GM12878 (cell line): ENCODE results near the gene HLA-DRB1. TPM values are rescaled to one million over a fixed set of nuclear protein-coding genes. Genes with fewer than 3 reads are reported as not detected.
A peak's percentile ranks its signal among the peaks of the same experiment; 100 is the strongest.

Experiments
- ATAC-seq: fragments of 200-7000 bp; cut with Tn5 transposase; 3 replicates; pipeline ENCODE4 v1.9.1; 2020; ENCODE audit warnings: mild to moderate bottlenecking, moderate library complexity
- BruUV-seq: library from RNA; stranded (reverse); fragments of 400-500 nt; replicated peaks from 2 replicates; lab custom pipeline; 2021; lab: Mats Ljungman, UMichigan
- CTCF ChIA-PET: fragments of 300-600 bp; sonication (Branson Sonifier 250); formaldehyde crosslinking; extraction: SDS; loops from one replicate; lab custom pipeline; 2021; ENCODE audit warnings: inconsistent platforms; lab: Yijun Ruan, JAX
- POLR2A ChIA-PET: fragments of 350-600 bp; formaldehyde crosslinking; extraction: SDS; loops from one replicate; lab custom pipeline; 2021; ENCODE audit warnings: inconsistent platforms; lab: Charles Lee
- RAD21 ChIA-PET: fragments of 300-600 bp; sonication (Branson Sonifier 250); formaldehyde crosslinking; loops from one replicate; lab custom pipeline; 2023; ENCODE audit warnings: antibody characterized with exemption; ENCODE audit not compliant: unreplicated experiment; lab: Charles Lee
- SMC1A ChIA-PET: fragments of 300-600 bp; sonication (Branson Sonifier 250); formaldehyde crosslinking; loops from one replicate; lab custom pipeline; 2023; ENCODE audit not compliant: unreplicated experiment, uncharacterized antibody; lab: Charles Lee
- DNase-seq: peaks from one replicate; pipeline ENCODE4 v3.0.0-alpha.2; 2011; ENCODE audit warnings: low read depth, low spot score
- FAIRE-seq: peaks from 3 replicates; lab custom pipeline; 2011; peaks lifted over from hg19 to GRCh38; lab: Jason Lieb, UNC
- H2AFZ ChIP-seq: 2 replicates; pipeline ENCODE4 v1.6.0; 2011; ENCODE audit warnings: low read depth, low read length, control low read depth; ENCODE audit not compliant: control insufficient read depth
- H3K27ac ChIP-seq: 2 replicates; pipeline ENCODE4 v1.5.1; 2011; ENCODE audit warnings: control low read depth; ENCODE audit not compliant: control insufficient read depth, insufficient read depth
- H3K27me3 ChIP-seq, 2 experiments: replicated peaks in 1 of 2; 2 replicates each; pipeline versions ENCODE4 v1.6.0 to v1.6.1; 2011; ENCODE audit warnings: low read length in 1 of 2; ENCODE audit not compliant: control insufficient read depth in 2 of 2, insufficient read depth in 2 of 2
- H3K36me3 ChIP-seq, 2 experiments: 2 replicates each; pipeline ENCODE4 v1.5.1; 2011; ENCODE audit warnings: low read length in 1 of 2; ENCODE audit not compliant: control insufficient read depth in 2 of 2, insufficient read depth in 2 of 2
- H3K4me1 ChIP-seq: 2 replicates; pipeline ENCODE4 v1.6.1; 2011; ENCODE audit warnings: mild to moderate bottlenecking, low read length, moderate library complexity, mixed read lengths; ENCODE audit not compliant: control insufficient read depth, insufficient read depth
- H3K4me2 ChIP-seq: 2 replicates; pipeline ENCODE4 v1.6.0; 2011; ENCODE audit warnings: control low read depth; ENCODE audit not compliant: control insufficient read depth, insufficient read depth
- H3K4me3 ChIP-seq: fragments of 200-600 bp; sonication (generic); 2 replicates; pipeline ENCODE4 v1.5.1; 2016
- H3K79me2 ChIP-seq: 2 replicates; pipeline ENCODE4 v1.6.0; 2011; ENCODE audit warnings: low read length; ENCODE audit not compliant: control insufficient read depth, insufficient read depth
- H3K9ac ChIP-seq: 2 replicates; pipeline ENCODE4 v1.8.0; 2011; ENCODE audit warnings: low read length, control low read depth, mixed read lengths; ENCODE audit not compliant: control insufficient read depth, insufficient read depth
- H3K9me3 ChIP-seq: replicated peaks from 3 replicates; pipeline ENCODE4 v1.5.1; 2011; ENCODE audit warnings: mild to moderate bottlenecking, low read length; ENCODE audit not compliant: control insufficient read depth, insufficient read depth
- H4K20me1 ChIP-seq: 2 replicates; pipeline ENCODE4 v1.6.0; 2011; ENCODE audit not compliant: control insufficient read depth, insufficient read depth
- CBFB ChIP-seq: IDR thresholded peaks from 2 replicates; pipeline ENCODE4 v1.6.1; 2016; ENCODE audit warnings: antibody characterized with exemption, low read depth
- CREB1 ChIP-seq: IDR thresholded peaks from 2 replicates; pipeline ENCODE4 v1.6.1; 2012; ENCODE audit warnings: low read depth, mild to moderate bottlenecking, inconsistent platforms
- MYC ChIP-seq: IDR thresholded peaks from 2 replicates; pipeline ENCODE4 v1.6.1; 2011; ENCODE audit warnings: mild to moderate bottlenecking, low read length, moderate library complexity, inconsistent platforms; ENCODE audit not compliant: insufficient read depth, insufficient replicate concordance, insufficient read length, severe bottlenecking
- NFYB ChIP-seq: IDR thresholded peaks from 2 replicates; pipeline ENCODE4 v1.6.1; 2011; ENCODE audit warnings: low read depth, mild to moderate bottlenecking, low read length, improper control_type of control experiment, moderate library complexity; ENCODE audit not compliant: insufficient read depth
- POU2F2 ChIP-seq: IDR thresholded peaks from 3 replicates; pipeline ENCODE4 v1.6.1; 2011; ENCODE audit warnings: low read depth, mild to moderate bottlenecking, low read length, borderline replicate concordance
- SMAD1 ChIP-seq: fragments of 450-650 bp; IDR thresholded peaks from 2 replicates; pipeline ENCODE4 v1.6.1; 2018; ENCODE audit warnings: mild to moderate bottlenecking, low read depth; ENCODE audit not compliant: partially characterized antibody
- SREBF2 ChIP-seq: IDR thresholded peaks from 2 replicates; pipeline ENCODE4 v1.6.1; 2012; ENCODE audit warnings: mild to moderate bottlenecking, low read length
- SUPT20H ChIP-seq: IDR thresholded peaks from 2 replicates; pipeline ENCODE4 v1.6.1; 2011; ENCODE audit warnings: low read depth, mild to moderate bottlenecking, low read length, moderate library complexity, borderline replicate concordance; ENCODE audit not compliant: control insufficient read depth
- TAF1 ChIP-seq: IDR thresholded peaks from 2 replicates; pipeline ENCODE4 v1.6.1; 2011; ENCODE audit warnings: mild to moderate bottlenecking, low read depth, low read length, borderline replicate concordance
- TCF3 ChIP-seq: IDR thresholded peaks from 2 replicates; pipeline ENCODE4 v1.6.1; 2012; ENCODE audit warnings: low read depth, mild to moderate bottlenecking, low read length, borderline replicate concordance; ENCODE audit not compliant: insufficient read depth
- WGBS: methylation state at CpG from one replicate; pipeline ENCODE4 v1.1.6; 2016; ENCODE audit warnings: low lambda C conversion rate; ENCODE audit not compliant: insufficient replicate concordance, insufficient coverage; ENCODE audit errors: missing lambda C conversion rate; 5-methylcytosine and 5-hydroxymethylcytosine counted together
- in situ Hi-C: fragments of 300-500 bp; cut with MboI; formaldehyde crosslinking; loops from 9 replicates; pipeline ENCODE4 v1.14.3; 2018; ENCODE audit warnings: mixed read lengths
- intact Hi-C: fragments of 100-400 bp; cut with micrococcal nuclease; formaldehyde crosslinking; loops from one replicate; pipeline ENCODE4 v1.14.2; 2022; ENCODE audit not compliant: unreplicated experiment
- polyA plus RNA-seq, 11 experiments: library from polyadenylated mRNA; depleted of rRNA in 4 of 11; unstranded in 6 of 11; stranded (reverse) in 5 of 11; fragments of >200 nt; fragmentation: Nextera tagmentation in 4 of 11; fragmentation: Illumina TruSeq in 1 of 11; extraction: Ambion mirVana in 4 of 11; extraction: Trizol in 1 of 11; gene quantifications; 1 replicate in 1 of 11; 2 replicates in 10 of 11; pipeline versions ENCODE4 v1.2.1 to v1.2.3, GENCODE V29; 2011 to 2016; ENCODE audit warnings: inconsistent platforms in 2 of 11, missing spikeins in 2 of 11, low read depth in 1 of 11
- total RNA-seq, 4 experiments: library from RNA; depleted of rRNA in 3 of 4; stranded (reverse); fragments of >200 nt in 3 of 4; fragmentation: Illumina TruSeq in 1 of 4; extraction: Trizol in 1 of 4; gene quantifications; 2 replicates each; pipeline versions ENCODE4 v1.2.1 to v1.2.3, GENCODE V29; 2013 to 2021
- TF ChIP-seq, protein P1 (sequence below): IDR thresholded peaks from 2 replicates; pipeline ENCODE4 v1.6.1; 2012; ENCODE audit warnings: mild to moderate bottlenecking, low read depth, low read length
- TF ChIP-seq, protein P2 (sequence below): fragments of 450-650 bp; IDR thresholded peaks from 2 replicates; pipeline ENCODE4 v1.6.1; 2017; ENCODE audit warnings: antibody characterized with exemption, mild to moderate bottlenecking, moderate library complexity
- TF ChIP-seq, protein P3 (sequence below): fragments of 450-650 bp; IDR thresholded peaks from 2 replicates; pipeline ENCODE4 v1.6.1; 2016; ENCODE audit warnings: mild to moderate bottlenecking

The HLA-DRB1 gene
- total and polyA plus RNA-seq, 10 of the 15 experiments (the other 5 are each of a cell fraction or from before 2014, with no cell fraction given): 312 to 1,082 (median 604) TPM

DNA sequence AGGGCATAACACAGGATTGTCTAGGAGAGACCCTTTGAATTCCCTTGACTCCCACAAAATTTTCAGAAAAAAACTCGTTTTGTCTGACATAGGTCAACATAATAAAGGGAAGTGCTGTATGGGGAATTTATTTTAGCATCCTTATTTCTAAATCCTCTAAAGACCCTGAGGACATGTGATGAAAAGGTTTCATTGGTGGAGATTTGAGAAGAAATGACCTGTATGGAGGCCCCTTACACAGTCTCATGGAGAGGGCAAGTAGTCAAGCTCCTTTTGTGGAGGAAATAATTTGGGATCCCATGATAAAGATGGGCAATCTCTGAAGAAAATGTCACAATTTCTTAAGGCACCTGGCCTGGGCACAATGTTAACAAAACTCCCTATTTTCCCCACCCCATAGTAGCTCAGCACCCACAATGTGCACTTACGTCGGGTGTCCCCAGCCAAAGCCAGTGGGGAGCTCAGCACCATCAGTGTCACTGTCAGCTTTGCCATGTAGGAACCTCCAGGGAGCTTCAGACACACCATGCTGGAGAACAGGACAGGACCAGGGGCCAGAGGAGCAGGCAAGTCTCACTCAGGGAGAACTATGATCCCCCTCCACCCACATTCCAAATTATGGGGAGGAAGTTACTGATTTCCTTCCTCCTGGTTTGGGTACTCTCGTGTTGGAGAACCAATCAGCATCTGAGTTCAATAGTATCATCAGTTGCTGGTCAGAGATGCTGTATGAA lies 59.8 kb downstream of the HLA-DRB1 start, which contains the start of gene HLA-DRB5:
Gene HLA-DRB5 (minus strand): TSS at position 591 of the 734 bp plus-strand sequence. CDS start 63 bp downstream, at position 528.
- intact Hi-C loops (loop anchor here (2.0 kb wide), 1 partner anchor 41 kb away; no protein-coding TSS in a partner anchor), in situ Hi-C loops (loop anchor here (5.0 to 10.0 kb wide), 2 partner anchors 55 to 57 kb away; partner anchors contain the start of gene HLA-DRB1)
- ChIA-PET RAD21 (interaction anchor here (0.6 to 1.1 kb wide), 3 partner anchors 46 to 91 kb away, joined by 3 to 5 read pairs (median 4); partner anchors contain the start of gene HLA-DRA), SMC1A (no interaction called here), CTCF (no interaction called here), POLR2A (interaction anchor here (0.8 to 1.1 kb wide), 5 partner anchors 41 to 59 kb away, joined by 3 to 6 read pairs (median 5); no protein-coding TSS in a partner anchor)
- no peaks in the 10 kb centered on the region for H3K36me3 ChIP-seq
- H2AFZ ChIP-seq: no peak within 1 kb of the TSS; the same call in 1 of the 2 replicates
- FAIRE-seq (peak; percentile 81), ATAC-seq (peak; percentile 90), DNase-seq (peak; percentile 58)
- H3K4me3 ChIP-seq: peak within 1 kb of the TSS; percentile 58; the same call in 1 of the 2 replicates
- peaks cover 10% of the 10 kb centered on the region for H3K79me2 ChIP-seq
- H3K9ac ChIP-seq: peak within 1 kb of the TSS; percentile 79
- 0% methylated on average over 3 of the region's 4 CpGs for WGBS
- H3K4me2 ChIP-seq: peak within 1 kb of the TSS; percentile 21; the same call in 1 of the 2 replicates
- H3K27ac ChIP-seq: peak within 1 kb of the TSS; percentile 92
- H3K4me1 ChIP-seq: no peaks in the 10 kb centered on the region
- BruUV-seq: TSS peak; percentile 100
- H3K27me3 ChIP-seq: no peaks in the 10 kb centered on the region
- H3K9me3 ChIP-seq: no peaks in the 10 kb centered on the region
- H4K20me1 ChIP-seq: no peaks in the 10 kb centered on the region
- no peak for TF ChIP-seq SUPT20H
- TF ChIP-seq SMAD1: no peak
- TF ChIP-seq CREB1: peak; percentile 65
- no peak for TF ChIP-seq NFYB
- TF ChIP-seq TAF1: peak; percentile 76
- TF ChIP-seq, protein P1, sequence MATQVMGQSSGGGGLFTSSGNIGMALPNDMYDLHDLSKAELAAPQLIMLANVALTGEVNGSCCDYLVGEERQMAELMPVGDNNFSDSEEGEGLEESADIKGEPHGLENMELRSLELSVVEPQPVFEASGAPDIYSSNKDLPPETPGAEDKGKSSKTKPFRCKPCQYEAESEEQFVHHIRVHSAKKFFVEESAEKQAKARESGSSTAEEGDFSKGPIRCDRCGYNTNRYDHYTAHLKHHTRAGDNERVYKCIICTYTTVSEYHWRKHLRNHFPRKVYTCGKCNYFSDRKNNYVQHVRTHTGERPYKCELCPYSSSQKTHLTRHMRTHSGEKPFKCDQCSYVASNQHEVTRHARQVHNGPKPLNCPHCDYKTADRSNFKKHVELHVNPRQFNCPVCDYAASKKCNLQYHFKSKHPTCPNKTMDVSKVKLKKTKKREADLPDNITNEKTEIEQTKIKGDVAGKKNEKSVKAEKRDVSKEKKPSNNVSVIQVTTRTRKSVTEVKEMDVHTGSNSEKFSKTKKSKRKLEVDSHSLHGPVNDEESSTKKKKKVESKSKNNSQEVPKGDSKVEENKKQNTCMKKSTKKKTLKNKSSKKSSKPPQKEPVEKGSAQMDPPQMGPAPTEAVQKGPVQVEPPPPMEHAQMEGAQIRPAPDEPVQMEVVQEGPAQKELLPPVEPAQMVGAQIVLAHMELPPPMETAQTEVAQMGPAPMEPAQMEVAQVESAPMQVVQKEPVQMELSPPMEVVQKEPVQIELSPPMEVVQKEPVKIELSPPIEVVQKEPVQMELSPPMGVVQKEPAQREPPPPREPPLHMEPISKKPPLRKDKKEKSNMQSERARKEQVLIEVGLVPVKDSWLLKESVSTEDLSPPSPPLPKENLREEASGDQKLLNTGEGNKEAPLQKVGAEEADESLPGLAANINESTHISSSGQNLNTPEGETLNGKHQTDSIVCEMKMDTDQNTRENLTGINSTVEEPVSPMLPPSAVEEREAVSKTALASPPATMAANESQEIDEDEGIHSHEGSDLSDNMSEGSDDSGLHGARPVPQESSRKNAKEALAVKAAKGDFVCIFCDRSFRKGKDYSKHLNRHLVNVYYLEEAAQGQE: no peak
- TF ChIP-seq SREBF2: no peak
- 0 out of 2 replicates have a peak, but pooled peaks have one; percentile 24 for TF ChIP-seq TCF3
- TF ChIP-seq, protein P2, sequence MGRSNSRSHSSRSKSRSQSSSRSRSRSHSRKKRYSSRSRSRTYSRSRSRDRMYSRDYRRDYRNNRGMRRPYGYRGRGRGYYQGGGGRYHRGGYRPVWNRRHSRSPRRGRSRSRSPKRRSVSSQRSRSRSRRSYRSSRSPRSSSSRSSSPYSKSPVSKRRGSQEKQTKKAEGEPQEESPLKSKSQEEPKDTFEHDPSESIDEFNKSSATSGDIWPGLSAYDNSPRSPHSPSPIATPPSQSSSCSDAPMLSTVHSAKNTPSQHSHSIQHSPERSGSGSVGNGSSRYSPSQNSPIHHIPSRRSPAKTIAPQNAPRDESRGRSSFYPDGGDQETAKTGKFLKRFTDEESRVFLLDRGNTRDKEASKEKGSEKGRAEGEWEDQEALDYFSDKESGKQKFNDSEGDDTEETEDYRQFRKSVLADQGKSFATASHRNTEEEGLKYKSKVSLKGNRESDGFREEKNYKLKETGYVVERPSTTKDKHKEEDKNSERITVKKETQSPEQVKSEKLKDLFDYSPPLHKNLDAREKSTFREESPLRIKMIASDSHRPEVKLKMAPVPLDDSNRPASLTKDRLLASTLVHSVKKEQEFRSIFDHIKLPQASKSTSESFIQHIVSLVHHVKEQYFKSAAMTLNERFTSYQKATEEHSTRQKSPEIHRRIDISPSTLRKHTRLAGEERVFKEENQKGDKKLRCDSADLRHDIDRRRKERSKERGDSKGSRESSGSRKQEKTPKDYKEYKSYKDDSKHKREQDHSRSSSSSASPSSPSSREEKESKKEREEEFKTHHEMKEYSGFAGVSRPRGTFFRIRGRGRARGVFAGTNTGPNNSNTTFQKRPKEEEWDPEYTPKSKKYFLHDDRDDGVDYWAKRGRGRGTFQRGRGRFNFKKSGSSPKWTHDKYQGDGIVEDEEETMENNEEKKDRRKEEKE: no peak
- TF ChIP-seq, protein P3, sequence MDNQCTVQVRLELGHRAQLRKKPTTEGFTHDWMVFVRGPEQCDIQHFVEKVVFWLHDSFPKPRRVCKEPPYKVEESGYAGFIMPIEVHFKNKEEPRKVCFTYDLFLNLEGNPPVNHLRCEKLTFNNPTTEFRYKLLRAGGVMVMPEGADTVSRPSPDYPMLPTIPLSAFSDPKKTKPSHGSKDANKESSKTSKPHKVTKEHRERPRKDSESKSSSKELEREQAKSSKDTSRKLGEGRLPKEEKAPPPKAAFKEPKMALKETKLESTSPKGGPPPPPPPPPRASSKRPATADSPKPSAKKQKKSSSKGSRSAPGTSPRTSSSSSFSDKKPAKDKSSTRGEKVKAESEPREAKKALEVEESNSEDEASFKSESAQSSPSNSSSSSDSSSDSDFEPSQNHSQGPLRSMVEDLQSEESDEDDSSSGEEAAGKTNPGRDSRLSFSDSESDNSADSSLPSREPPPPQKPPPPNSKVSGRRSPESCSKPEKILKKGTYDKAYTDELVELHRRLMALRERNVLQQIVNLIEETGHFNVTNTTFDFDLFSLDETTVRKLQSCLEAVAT: 0 out of 2 replicates have a peak, but pooled peaks have one; percentile 46
- no peak for TF ChIP-seq MYC
- peak; percentile 71; the same call in 1 of the 3 replicates for TF ChIP-seq POU2F2
- TF ChIP-seq CBFB: no peak
